Gastrocnemius medialis (tissue), 4 donors: ENCODE data around the gene NR6A1. TPM values are rescaled to one million over a fixed set of nuclear protein-coding genes. Genes with fewer than 3 reads are reported as not detected.

Experiments used
- ATAC-seq, 2 donors: fragments of 150-250 bp; one replicate each; pipeline ENCODE4 v1.9.1; 2016
- DNase-seq, 2 donors: peaks; one replicate each; pipeline ENCODE4 v3.0.0-alpha.2; 2019
- H3K27ac ChIP-seq, 4 donors: fragments of 200-600 bp; sonication (generic); 1 replicate in 1 of 4; 2 replicates in 3 of 4; pipeline ENCODE4 v1.5.1; 2016 to 2018; ENCODE audit warnings: mild to moderate bottlenecking in 2 of 4, moderate library complexity in 1 of 4
- H3K27me3 ChIP-seq, 3 donors: fragments of 200-600 bp; sonication (generic) in 2 of 3; 1 replicate in 1 of 3; 2 replicates in 2 of 3; pipeline versions ENCODE4 v1.5.1 to v1.6.0; 2016 to 2019; ENCODE audit warnings: mild to moderate bottlenecking in 1 of 3, moderate library complexity in 1 of 3
- H3K36me3 ChIP-seq, 2 donors: fragments of 200-600 bp; sonication (generic) in 1 of 2; one replicate each; pipeline ENCODE4 v1.5.1; 2017 to 2018
- H3K4me1 ChIP-seq, 2 donors: fragments of 200-600 bp; sonication (generic) in 1 of 2; one replicate each; pipeline ENCODE4 v1.5.1; 2016 to 2017; ENCODE audit warnings: mild to moderate bottlenecking in 2 of 2
- H3K4me3 ChIP-seq, 4 donors: fragments of 200-600 bp; sonication (generic) in 3 of 4; 1 replicate in 1 of 4; 2 replicates in 3 of 4; pipeline ENCODE4 v1.5.1; 2016 to 2019; ENCODE audit warnings: mild to moderate bottlenecking in 2 of 4
- H3K9me3 ChIP-seq, 3 donors: fragments of 200-600 bp; sonication (generic) in 2 of 3; 1 replicate in 1 of 3; 2 replicates in 2 of 3; pipeline ENCODE4 v1.5.1; 2016 to 2019
- POLR2A ChIP-seq, 2 donors: fragments of 450-650 bp; IDR thresholded peaks; one replicate each; pipeline ENCODE4 v1.6.1; 2017; ENCODE audit warnings: antibody characterized with exemption in 2 of 2, mild to moderate bottlenecking in 2 of 2, moderate library complexity in 2 of 2
- in situ Hi-C, 4 donors: fragments of 200-750 bp; cut with MboI; loops; one replicate each; pipeline versions ENCODE4 v1.15.0 to v1.8.0; 2017; ENCODE audit warnings: low sequenced_read_pairs in 4 of 4
- intact Hi-C: fragments of 100-400 bp; cut with DNase I; formaldehyde crosslinking; loops from one replicate; pipeline ENCODE4 v1.15.1; 2023; ENCODE audit warnings: low total_unique reads
- total RNA-seq, 4 donors: library from RNA; depleted of rRNA; stranded (reverse); fragments of >200 nt; gene quantifications; one replicate each; pipeline versions ENCODE4 v1.1.0 to v1.2.3, GENCODE V29; 2016
- TF ChIP-seq, protein P1 (sequence below), 5 experiments: fragments of 450-650 bp in 3 of 5; fragments of 200-600 bp in 2 of 5; sonication (generic) in 2 of 5; IDR thresholded peaks in 4 of 5; conservative IDR thresholded peaks in 1 of 5; 1 replicate in 4 of 5; 2 replicates in 1 of 5; pipeline ENCODE4 v1.5.1; 2016 to 2019; ENCODE audit warnings: antibody characterized with exemption in 5 of 5, mild to moderate bottlenecking in 3 of 5, moderate library complexity in 3 of 5

Gene NR6A1
- total RNA-seq, 4 donors from 2014 or later: 0.58 to 5.6 (median 2.1) TPM

GRCh38 chr9:124497441-124497840 is 273.7 kb downstream of the NR6A1 start:
- Histone ChIP-seq H3K9me3 (no peaks in the 10 kb centered on the region), H3K4me3 (no peak overlapping the region), H3K27ac (no peak overlapping the region), H3K27me3 (peaks cover 17 to 21% (median 21%) of the 10 kb centered on the region in 3 donors), H3K36me3 (no peaks in the 10 kb centered on the region), H3K4me1 (no peaks in the 10 kb centered on the region)
- intact Hi-C loops (no loop called here), in situ Hi-C loops (no loop called here)
- DNase-seq: no peak
- no peak for TF ChIP-seq POLR2A (IDR thresholded peaks at IDR 0.05)
- TF ChIP-seq, protein P1, sequence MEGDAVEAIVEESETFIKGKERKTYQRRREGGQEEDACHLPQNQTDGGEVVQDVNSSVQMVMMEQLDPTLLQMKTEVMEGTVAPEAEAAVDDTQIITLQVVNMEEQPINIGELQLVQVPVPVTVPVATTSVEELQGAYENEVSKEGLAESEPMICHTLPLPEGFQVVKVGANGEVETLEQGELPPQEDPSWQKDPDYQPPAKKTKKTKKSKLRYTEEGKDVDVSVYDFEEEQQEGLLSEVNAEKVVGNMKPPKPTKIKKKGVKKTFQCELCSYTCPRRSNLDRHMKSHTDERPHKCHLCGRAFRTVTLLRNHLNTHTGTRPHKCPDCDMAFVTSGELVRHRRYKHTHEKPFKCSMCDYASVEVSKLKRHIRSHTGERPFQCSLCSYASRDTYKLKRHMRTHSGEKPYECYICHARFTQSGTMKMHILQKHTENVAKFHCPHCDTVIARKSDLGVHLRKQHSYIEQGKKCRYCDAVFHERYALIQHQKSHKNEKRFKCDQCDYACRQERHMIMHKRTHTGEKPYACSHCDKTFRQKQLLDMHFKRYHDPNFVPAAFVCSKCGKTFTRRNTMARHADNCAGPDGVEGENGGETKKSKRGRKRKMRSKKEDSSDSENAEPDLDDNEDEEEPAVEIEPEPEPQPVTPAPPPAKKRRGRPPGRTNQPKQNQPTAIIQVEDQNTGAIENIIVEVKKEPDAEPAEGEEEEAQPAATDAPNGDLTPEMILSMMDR (IDR thresholded peaks at IDR 0.05 in 4 of 5, conservative IDR thresholded peaks at IDR 0.05 in 1 of 5): no peak
- ATAC-seq: no peak

DNA sequence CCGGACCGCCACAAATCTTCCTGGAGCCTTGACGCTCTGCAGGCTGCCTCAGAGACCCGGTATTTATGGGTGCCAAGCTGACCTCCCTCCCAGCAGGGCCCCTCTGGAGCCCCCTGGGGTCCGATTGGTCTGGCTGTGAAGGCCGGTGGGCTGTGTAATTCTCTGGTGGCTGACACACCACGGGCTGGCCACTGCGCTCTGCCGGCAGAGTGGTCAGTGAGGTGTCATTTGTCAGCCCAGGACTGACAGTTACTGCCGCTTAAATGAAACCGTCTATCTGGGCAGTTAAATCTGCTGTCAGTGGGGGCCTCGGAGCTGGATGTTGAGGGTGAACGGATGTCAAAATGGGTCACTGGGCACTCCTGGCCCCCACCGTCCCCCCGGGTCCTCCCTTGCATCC is 274.6 kb downstream of the NR6A1 start:
- H3K9me3 ChIP-seq: no peaks in the 10 kb centered on the region
- no peak overlapping the region for H3K4me3 ChIP-seq
- no peaks in the 10 kb centered on the region for H3K36me3 ChIP-seq
- in situ Hi-C loops: no loop called here
- no peak for TF ChIP-seq POLR2A (IDR thresholded peaks at IDR 0.05)
- TF ChIP-seq, protein P1 (IDR thresholded peaks at IDR 0.05 in 4 of 5, conservative IDR thresholded peaks at IDR 0.05 in 1 of 5): no peak
- ATAC-seq: no peak
- H3K27ac ChIP-seq: no peak overlapping the region
- intact Hi-C loops: no loop called here
- H3K4me1 ChIP-seq: no peaks in the 10 kb centered on the region
- peaks cover 8 to 13% (median 12%) of the 10 kb centered on the region in 3 donors for H3K27me3 ChIP-seq
- DNase-seq: no peak

- no peak for ATAC-seq
- no peaks in the 10 kb centered on the region for H3K4me1 ChIP-seq
- no peak overlapping the region for H3K4me3 ChIP-seq
- no peaks in the 10 kb centered on the region for H3K9me3 ChIP-seq
- TF ChIP-seq, protein P1 (IDR thresholded peaks at IDR 0.05 in 4 of 5, conservative IDR thresholded peaks at IDR 0.05 in 1 of 5): no peak
- no peak for TF ChIP-seq POLR2A (IDR thresholded peaks at IDR 0.05)
- intact Hi-C loops (no loop called here), in situ Hi-C loops (no loop called here)
- no peak for DNase-seq
- no peaks in the 10 kb centered on the region for H3K36me3 ChIP-seq
- peaks cover 5 to 10% (median 9%) of the 10 kb centered on the region in 3 donors for H3K27me3 ChIP-seq
- H3K27ac ChIP-seq: no peak overlapping the region
Measured at GRCh38 chr9:124496075-124496449, 275.0 kb downstream of the NR6A1 start.

- Histone ChIP-seq H3K4me3 (no peak overlapping the region), H3K4me1 (no peaks in the 10 kb centered on the region), H3K27ac (no peak overlapping the region), H3K27me3 (peaks cover 3 to 6% (median 6%) of the 10 kb centered on the region in 3 donors), H3K9me3 (no peaks in the 10 kb centered on the region), H3K36me3 (no peaks in the 10 kb centered on the region)
- intact Hi-C loops: no loop called here
- no peak for DNase-seq
- TF ChIP-seq, protein P1 (IDR thresholded peaks at IDR 0.05 in 4 of 5, conservative IDR thresholded peaks at IDR 0.05 in 1 of 5): no peak
- TF ChIP-seq POLR2A (IDR thresholded peaks at IDR 0.05): no peak
- no peak for ATAC-seq
- in situ Hi-C loops: no loop called here
Measured at GRCh38 chr9:124495126-124496074, 275.7 kb downstream of the NR6A1 start.
